KBM-7 (cell line): ENCODE measurements around the gene ATP2B3.

Experiments used
- DNase-seq: peaks from one replicate; pipeline ENCODE4 v3.0.0-alpha.2; 2015
- in situ Hi-C: fragments of 300-500 bp; cut with MboI; formaldehyde crosslinking; loops from 2 replicates; pipeline ENCODE4 v1.14.3; 2020; ENCODE audit warnings: low sequenced_read_pairs, low pct_unique_long_range_greater_than_20kb, mixed read lengths

ATP2B3 gene

DNA sequence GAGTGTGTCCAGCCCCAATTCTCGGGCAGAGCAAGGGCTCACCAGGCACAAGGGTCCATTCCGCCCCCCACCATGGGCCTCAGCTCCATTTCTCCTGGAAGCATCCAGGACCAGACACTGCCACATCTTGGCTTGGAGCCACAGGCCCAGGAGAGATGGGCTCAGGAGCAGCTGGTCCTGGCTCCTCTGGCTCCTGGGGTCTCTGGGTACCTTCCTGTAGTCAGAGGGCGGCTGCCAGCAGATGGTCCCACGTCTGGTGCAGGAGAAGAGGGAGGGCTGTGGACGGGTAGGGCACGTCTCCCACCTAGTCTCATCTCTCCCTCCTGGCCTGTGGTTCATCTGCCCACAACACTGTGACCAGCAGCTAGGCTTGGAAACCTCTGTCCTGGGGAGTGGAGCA, 8.0 kb downstream of the ATP2B3 start:
- in situ Hi-C loops = no loop called here
- no peak for DNase-seq

DNA sequence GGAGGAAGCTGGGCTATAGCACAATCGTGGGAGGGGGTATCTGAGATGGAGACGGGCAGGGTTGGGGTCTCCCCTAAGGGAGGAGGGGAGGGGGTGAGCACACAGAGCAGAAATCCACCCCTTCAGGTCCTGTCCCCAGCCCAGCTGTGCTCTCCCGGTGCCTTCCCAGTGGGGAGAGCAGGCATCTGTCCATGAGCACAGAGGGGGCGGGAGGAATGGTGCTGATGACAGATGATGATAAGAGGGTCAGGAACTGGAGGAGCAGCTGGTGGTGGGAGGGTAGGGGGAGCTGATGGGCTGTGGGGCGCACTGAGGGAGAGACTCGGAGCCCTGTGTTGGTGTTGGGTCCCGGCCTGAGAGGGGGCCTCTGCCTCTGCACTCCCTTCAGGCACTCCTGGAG, 8.6 kb downstream of the ATP2B3 start:
- in situ Hi-C loops = no loop called here
- no peak for DNase-seq

GRCh38 chrX:153526801-153527200, 9.4 kb downstream of the ATP2B3 start:
- in situ Hi-C loops = no loop called here

DNA sequence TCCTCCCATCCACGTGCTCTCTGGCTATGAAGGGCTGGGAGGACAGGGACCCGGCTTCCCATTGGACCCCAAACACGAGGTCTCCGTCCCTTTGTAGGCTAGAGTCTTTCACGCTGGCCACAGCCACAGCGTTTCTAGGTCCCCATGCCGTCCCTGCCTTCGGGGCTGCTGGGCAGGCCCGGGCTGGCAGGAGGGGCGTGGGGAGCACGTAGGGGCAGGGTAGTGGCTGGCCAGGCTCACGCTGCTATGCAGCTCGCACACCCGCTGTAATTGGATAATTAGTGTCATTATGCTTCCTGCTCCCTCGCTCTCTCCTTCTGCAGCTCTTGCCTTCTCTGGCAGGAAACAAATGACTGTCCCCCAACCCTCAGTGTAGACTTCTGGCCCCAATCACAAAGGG, 9.8 kb downstream of the ATP2B3 start:
- in situ Hi-C loops = no loop called here
- no peak for DNase-seq

More at GRCh38 chrX:153526801-153527200, 9.4 kb downstream of the ATP2B3 start:
- no peak for DNase-seq

GRCh38 chrX:153530411-153531129, 13.1 kb downstream of the ATP2B3 start:
- in situ Hi-C loops = no loop called here
- DNase-seq = no peak

- in situ Hi-C loops = no loop called here
- peak; percentile 21 for DNase-seq
Measured at GRCh38 chrX:153533091-153533490, 15.6 kb downstream of the ATP2B3 start.

DNA sequence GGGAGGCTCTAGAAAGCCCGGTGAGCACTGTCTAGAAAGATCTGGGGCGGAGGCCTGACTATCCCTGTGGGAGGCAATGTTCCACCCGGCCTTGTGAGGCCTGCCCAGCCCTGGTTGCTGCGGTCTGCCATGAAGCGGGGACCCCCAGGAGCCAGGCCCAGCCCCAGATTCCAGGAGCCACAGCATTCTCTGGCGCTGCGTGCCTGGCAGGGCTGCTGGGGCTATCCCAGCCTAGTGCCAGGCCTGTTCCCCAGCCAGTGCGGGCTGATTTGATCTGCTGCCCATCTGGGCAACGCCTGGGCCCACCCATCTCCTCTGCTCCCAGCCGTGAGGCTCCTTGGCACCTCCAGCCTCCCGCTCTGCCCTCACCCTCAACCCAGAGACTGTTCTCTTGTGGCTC, 19.6 kb downstream of the ATP2B3 start:
- DNase-seq = no peak
- in situ Hi-C loops = no loop called here

GRCh38 chrX:153537526-153538295, 20.3 kb downstream of the ATP2B3 start:
- no peak for DNase-seq
- in situ Hi-C loops = no loop called here

DNA sequence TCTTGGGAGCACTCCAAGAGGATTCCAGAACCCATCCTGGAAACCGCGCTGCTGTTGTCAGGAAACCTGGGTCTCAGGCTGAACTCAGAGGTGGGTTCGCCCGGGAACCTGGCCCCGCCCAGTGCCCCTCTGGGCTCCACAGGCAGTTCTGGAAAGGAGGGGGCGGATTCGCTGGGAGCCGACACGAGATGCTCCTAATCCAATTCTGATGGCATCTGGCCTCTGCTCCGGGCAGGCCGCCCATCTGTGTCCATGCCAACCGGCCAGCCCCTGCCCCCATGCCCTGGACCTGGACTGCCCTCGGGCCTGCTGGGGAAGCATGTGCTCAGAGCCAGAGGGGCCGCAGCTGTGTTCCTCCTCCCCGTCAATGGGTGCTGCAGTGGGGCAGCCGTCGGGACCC, 21.0 kb downstream of the ATP2B3 start:
- no peak for DNase-seq
- in situ Hi-C loops = no loop called here

DNA sequence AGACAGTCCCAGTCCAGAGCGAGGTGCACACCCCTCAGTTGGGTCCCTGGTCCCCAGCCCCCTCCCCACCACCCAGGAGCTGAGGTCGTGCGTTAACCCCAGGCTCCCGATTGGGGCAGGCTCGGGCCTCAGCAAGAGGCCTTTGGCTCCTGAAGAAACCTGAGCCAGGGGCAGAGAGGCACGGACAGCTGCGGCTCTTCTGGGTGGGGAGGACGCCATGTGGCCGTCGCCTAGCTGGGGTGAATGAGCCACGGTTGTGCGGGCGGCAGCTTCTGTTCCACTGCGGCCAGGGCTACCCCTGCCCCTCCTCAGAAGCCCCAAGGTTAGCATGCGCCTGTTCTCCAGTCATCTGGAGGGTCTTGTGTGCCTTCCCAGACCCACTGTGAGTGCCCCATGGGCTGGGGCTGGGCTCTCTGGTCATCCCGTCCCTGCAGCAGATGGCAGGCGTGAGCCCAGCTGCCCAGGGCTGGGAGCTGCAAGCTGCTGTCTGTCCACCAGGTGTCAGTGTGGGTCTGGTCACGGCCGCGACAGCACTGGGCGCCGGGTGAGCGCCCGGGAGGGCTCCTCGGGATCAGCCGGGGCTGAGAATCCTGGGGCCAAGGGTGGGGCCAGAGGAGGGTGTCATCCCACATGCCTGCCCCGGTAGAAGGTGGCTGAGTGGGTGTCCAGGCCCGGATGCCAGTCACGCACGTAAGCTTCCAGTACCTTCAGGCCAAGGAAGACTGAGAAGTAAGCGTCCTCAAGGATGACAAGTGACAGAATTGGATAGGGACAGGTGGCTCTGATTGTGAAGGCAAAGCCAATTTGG, 21.9 kb downstream of the ATP2B3 start:
- in situ Hi-C loops = no loop called here
- peak; percentile 77 for DNase-seq

GRCh38 chrX:153539979-153540358, 22.5 kb downstream of the ATP2B3 start:
- DNase-seq = no peak
- in situ Hi-C loops = no loop called here

DNA sequence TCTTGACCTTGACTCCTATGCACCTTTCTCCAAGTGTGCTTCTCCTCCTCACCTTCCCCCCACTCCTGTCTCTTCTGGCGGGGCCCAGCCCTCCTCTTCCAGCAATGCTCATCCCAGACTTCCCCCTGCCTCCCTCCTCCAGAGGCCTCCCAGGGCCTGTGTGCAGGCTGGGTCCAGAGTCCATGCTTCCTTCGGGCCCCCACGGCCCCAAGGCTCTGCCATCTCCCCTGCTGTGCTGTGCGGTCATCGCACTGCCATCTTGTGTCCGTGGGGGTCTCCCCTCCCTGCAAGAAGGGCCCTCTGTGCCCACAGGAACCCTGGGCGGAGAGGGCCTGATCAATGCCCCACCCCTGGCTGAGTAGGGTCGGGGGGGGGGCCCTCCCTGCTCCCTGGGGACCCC, 27.3 kb downstream of the ATP2B3 start:
- no peak for DNase-seq
- in situ Hi-C loops = no loop called here

DNA sequence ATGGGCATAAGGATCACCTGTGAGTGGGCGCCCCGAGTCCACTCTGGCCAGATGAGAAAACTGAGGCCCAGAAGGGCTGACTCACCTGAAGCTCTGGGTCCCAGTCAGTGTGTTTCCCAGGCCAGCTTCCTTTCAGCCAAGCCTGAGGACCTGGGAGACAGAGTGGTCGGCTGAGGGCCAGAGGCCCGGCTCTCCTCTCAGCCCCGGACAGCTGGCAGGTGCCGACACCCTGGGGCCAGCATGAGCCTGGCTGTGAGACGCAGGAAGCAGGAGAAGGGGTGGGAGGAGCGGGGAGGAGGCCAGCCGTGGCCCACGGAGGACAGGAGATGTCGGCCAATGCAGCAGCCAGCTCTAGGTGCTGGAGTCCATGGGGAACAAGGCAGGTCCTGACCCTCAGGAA, 28.9 kb downstream of the ATP2B3 start:
- in situ Hi-C loops = no loop called here
- no peak for DNase-seq

DNA sequence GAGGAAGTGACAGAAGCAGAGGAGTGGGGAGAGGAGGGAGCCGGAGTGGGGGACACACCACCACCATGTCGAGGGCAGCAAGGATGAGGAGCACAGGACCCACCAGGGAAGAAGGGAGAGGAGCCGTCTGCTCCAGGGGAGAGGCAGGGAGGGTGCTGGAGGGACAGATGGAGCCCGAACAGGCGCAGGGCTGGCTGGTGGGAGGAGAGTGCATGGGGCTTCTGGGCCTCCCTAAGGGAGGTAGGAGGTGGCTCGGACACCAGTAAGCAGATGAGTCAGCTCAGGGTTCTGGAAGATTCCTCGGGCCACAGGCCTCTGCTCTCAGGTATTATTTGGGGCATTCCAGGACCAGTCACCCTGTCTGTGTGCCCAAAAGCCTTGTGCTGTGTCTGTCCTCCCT, 29.8 kb downstream of the ATP2B3 start:
- in situ Hi-C loops = no loop called here
- no peak for DNase-seq

DNA sequence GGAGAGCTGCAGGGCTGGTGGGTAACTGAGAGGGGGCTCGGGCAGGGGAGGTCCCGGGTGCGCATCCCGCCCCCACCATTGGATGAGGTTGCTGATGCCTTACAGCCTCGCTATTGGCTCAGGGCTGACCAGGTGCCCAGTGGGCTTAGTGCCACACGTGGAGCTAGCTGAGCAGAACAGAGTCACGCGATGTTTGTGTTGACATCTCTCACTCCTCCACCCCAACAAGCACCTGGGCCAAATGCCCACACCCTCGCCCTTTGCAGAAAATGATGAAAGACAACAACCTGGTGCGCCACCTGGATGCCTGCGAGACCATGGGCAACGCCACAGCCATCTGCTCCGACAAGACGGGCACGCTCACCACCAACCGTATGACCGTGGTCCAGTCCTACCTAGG, 31.8 kb downstream of the ATP2B3 start:
- in situ Hi-C loops = no loop called here
- DNase-seq = no peak

DNA sequence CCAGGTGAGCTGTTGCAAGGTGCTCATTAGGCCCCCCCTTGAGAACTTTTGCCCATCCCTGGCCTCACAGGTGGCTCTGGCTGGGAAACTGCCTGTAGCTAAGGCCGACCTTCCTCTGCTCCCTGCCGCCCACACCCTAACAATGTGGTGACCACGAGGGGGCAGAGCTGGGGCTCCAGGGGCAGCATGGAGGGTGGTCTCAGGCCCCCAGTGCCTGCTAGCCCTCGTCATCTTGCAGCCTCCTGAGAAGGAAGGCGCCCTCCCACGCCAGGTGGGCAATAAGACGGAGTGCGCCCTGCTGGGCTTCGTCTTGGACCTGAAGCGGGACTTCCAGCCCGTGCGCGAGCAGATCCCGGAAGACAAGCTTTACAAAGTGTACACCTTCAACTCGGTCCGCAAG, 32.4 kb downstream of the ATP2B3 start:
- DNase-seq = no peak
- in situ Hi-C loops = loop anchor here (25.0 kb wide), 1 partner anchor 112 kb away; the partner anchor contains the start of gene PNCK

DNA sequence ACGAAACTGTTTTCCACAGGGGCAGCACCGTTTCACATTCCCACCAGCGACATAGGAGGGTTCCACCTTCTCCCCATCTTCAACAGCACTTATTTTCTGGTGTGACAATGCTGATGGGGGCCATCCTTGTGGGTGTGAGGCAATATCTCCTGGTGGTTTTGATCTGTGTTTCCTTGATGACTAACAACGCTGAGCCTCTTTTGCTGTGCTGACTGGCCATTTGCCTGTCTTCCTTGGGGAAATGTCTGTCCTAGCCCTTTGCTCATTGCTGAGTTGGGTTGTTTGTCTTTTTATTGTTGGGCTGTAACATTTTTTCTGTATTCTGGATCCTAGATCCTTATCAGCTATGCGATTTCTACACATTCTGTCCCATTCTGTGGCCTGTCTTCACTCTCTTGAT, 33.7 kb downstream of the ATP2B3 start:
- DNase-seq = no peak
- in situ Hi-C loops = loop anchor here (25.0 kb wide), 1 partner anchor 111 kb away; the partner anchor contains the start of gene PNCK

GRCh38 chrX:153554519-153555167, 37.2 kb downstream of the ATP2B3 start:
- in situ Hi-C loops = loop anchor here (25.0 kb wide), 1 partner anchor 108 kb away; the partner anchor contains the start of gene PNCK
- DNase-seq = peak; percentile 89

GRCh38 chrX:153556767-153557166, 39.3 kb downstream of the ATP2B3 start:
- in situ Hi-C loops = loop anchor here (25.0 kb wide), 1 partner anchor 106 kb away; the partner anchor contains the start of gene PNCK
- DNase-seq = no peak
